Mesenchymal stem cell (in vitro differentiated cells and primary cell): ENCODE measurements around the gene PNLIPRP3.

Source experiments
- DNase-seq: peaks from one replicate; pipeline ENCODE4 v3.0.0-alpha.2; 2013
- H2AFZ ChIP-seq: one replicate; pipeline ENCODE4 v1.6.1; 2013; ENCODE audit warnings: low read depth, mild to moderate bottlenecking, control low read depth, inconsistent platforms, low read length, moderate library complexity
- H2AK5ac ChIP-seq: 2 replicates; pipeline ENCODE4 v1.6.1; 2013; ENCODE audit warnings: low read length, moderate library complexity, mild to moderate bottlenecking, inconsistent platforms; ENCODE audit not compliant: severe bottlenecking
- H2BK120ac ChIP-seq: one replicate; pipeline ENCODE4 v1.6.1; 2013; ENCODE audit warnings: low read depth, mild to moderate bottlenecking, inconsistent platforms, low read length, moderate library complexity
- H2BK12ac ChIP-seq, 2 experiments: one replicate each; pipeline ENCODE4 v1.6.1; 2013; ENCODE audit warnings: inconsistent platforms in 2 of 2, low read length in 2 of 2, mild to moderate bottlenecking in 2 of 2, moderate library complexity in 2 of 2, control low read depth in 1 of 2
- H2BK15ac ChIP-seq: one replicate; pipeline ENCODE4 v1.6.1; 2013; ENCODE audit warnings: mild to moderate bottlenecking, low read depth, inconsistent platforms; ENCODE audit not compliant: poor library complexity, severe bottlenecking
- H2BK5ac ChIP-seq: 2 replicates; pipeline ENCODE4 v1.6.1; 2013; ENCODE audit warnings: low read depth, mild to moderate bottlenecking, low read length, control low read depth, inconsistent platforms; ENCODE audit not compliant: poor library complexity, severe bottlenecking
- H3K14ac ChIP-seq, 2 experiments: one replicate each; pipeline ENCODE4 v1.6.1; 2013; ENCODE audit warnings: inconsistent platforms in 2 of 2, low read length in 2 of 2, control low read depth in 1 of 2, mild to moderate bottlenecking in 1 of 2, moderate library complexity in 1 of 2
- H3K18ac ChIP-seq, 2 experiments: one replicate each; pipeline ENCODE4 v1.6.1; 2013; ENCODE audit warnings: inconsistent platforms in 2 of 2, low read length in 2 of 2, control low read depth in 1 of 2, low read depth in 1 of 2, mild to moderate bottlenecking in 1 of 2
- H3K23ac ChIP-seq, 2 experiments: one replicate each; pipeline ENCODE4 v1.6.1; 2013; ENCODE audit warnings: inconsistent platforms in 2 of 2, low read length in 2 of 2, mild to moderate bottlenecking in 2 of 2, moderate library complexity in 2 of 2, control low read depth in 1 of 2
- H3K27ac ChIP-seq: 2 replicates; pipeline ENCODE4 v1.5.1; 2013; ENCODE audit warnings: mild to moderate bottlenecking, moderate library complexity, low read length, control low read depth, inconsistent platforms; ENCODE audit not compliant: poor library complexity, severe bottlenecking
- H3K27me3 ChIP-seq, 2 experiments: 2 replicates each; pipeline versions ENCODE4 v1.6.1 to v1.7.0; 2013; ENCODE audit warnings: low read length in 2 of 2, mild to moderate bottlenecking in 2 of 2, moderate library complexity in 2 of 2, control low read depth in 1 of 2, inconsistent platforms in 1 of 2; ENCODE audit not compliant: control insufficient read depth in 1 of 2, insufficient read depth in 1 of 2
- H3K36me3 ChIP-seq, 2 experiments: 2 replicates each; pipeline versions ENCODE4 v1.6.1 to v1.7.0; 2013; ENCODE audit warnings: low read length in 2 of 2, control low read depth in 1 of 2, inconsistent platforms in 1 of 2, low read depth in 1 of 2, mild to moderate bottlenecking in 1 of 2; ENCODE audit not compliant: insufficient read depth in 2 of 2, control insufficient read depth in 1 of 2
- H3K4ac ChIP-seq, 2 experiments: one replicate each; pipeline ENCODE4 v1.6.1; 2013; ENCODE audit warnings: inconsistent platforms in 2 of 2, low read length in 2 of 2, mild to moderate bottlenecking in 2 of 2, moderate library complexity in 2 of 2, control low read depth in 1 of 2, low read depth in 1 of 2
- H3K4me1 ChIP-seq: 2 replicates; pipeline ENCODE4 v1.6.1; 2013; ENCODE audit warnings: low read depth, low read length, control low read depth; ENCODE audit not compliant: control insufficient read depth, insufficient read depth
- H3K4me2 ChIP-seq: 2 replicates; pipeline ENCODE4 v1.6.1; 2013; ENCODE audit warnings: low read length, mild to moderate bottlenecking, inconsistent platforms; ENCODE audit not compliant: poor library complexity, severe bottlenecking
- H3K4me3 ChIP-seq, 2 experiments: 2 replicates each; pipeline versions ENCODE4 v1.5.1 to v1.7.0; 2013; ENCODE audit warnings: low read length in 2 of 2, mild to moderate bottlenecking in 2 of 2, control low read depth in 1 of 2, low read depth in 1 of 2; ENCODE audit not compliant: insufficient read depth in 1 of 2
- H3K79me1 ChIP-seq: replicated peaks from 2 replicates; pipeline ENCODE4 v1.6.1; 2013; ENCODE audit warnings: mild to moderate bottlenecking, control low read depth, low read length, inconsistent platforms; ENCODE audit not compliant: poor library complexity, severe bottlenecking
- H3K9ac ChIP-seq: 2 replicates; pipeline ENCODE4 v1.7.0; 2013; ENCODE audit warnings: mild to moderate bottlenecking, low read length, moderate library complexity
- H3K9me3 ChIP-seq: 2 replicates; pipeline ENCODE4 v1.7.0; 2013; ENCODE audit warnings: mild to moderate bottlenecking, low read length; ENCODE audit not compliant: control insufficient read depth
- H4K8ac ChIP-seq: one replicate; pipeline ENCODE4 v1.6.1; 2013; ENCODE audit warnings: inconsistent platforms, mild to moderate bottlenecking, low read length, moderate library complexity
- H4K91ac ChIP-seq: one replicate; pipeline ENCODE4 v1.6.1; 2013; ENCODE audit warnings: mild to moderate bottlenecking, low read length, inconsistent platforms
- WGBS: methylation state at CpG from one replicate; pipeline ENCODE4 v1.1.7; 2013; ENCODE audit warnings: mixed read lengths; 5-methylcytosine and 5-hydroxymethylcytosine counted together

Gene PNLIPRP3

GRCh38 chr10:116472891-116473290 lies 45.2 kb downstream of the PNLIPRP3 start:
- no peak overlapping the region for H2AFZ ChIP-seq
- no peak overlapping the region for H4K91ac ChIP-seq
- no peak overlapping the region for H3K18ac ChIP-seq
- no peaks in the 10 kb centered on the region for H3K36me3 ChIP-seq
- no peaks in the 10 kb centered on the region for H3K79me1 ChIP-seq
- no peak overlapping the region for H4K8ac ChIP-seq
- H3K4me2 ChIP-seq, result no peak overlapping the region
- DNase-seq, result no peak
- H2BK120ac ChIP-seq, result no peak overlapping the region
- H2BK15ac ChIP-seq, result no peak overlapping the region
- 58% methylated on average over 4 of the region's 4 CpGs for WGBS
- H3K27ac ChIP-seq, result no peak overlapping the region
- H3K9me3 ChIP-seq, result no peaks in the 10 kb centered on the region
- no peak overlapping the region for H3K4me3 ChIP-seq
- no peak overlapping the region for H3K4ac ChIP-seq
- no peak overlapping the region for H3K14ac ChIP-seq
- peak overlapping the region; percentile 48 for H3K9ac ChIP-seq
- H3K27me3 ChIP-seq, result no peaks in the 10 kb centered on the region
- no peak overlapping the region for H3K23ac ChIP-seq
- H2AK5ac ChIP-seq, result no peak overlapping the region
- no peak overlapping the region for H2BK12ac ChIP-seq
- H3K4me1 ChIP-seq, result no peaks in the 10 kb centered on the region
- H2BK5ac ChIP-seq, result no peak overlapping the region

GRCh38 chr10:116475866-116476265 lies 48.2 kb downstream of the PNLIPRP3 start:
- no peak overlapping the region for H3K18ac ChIP-seq
- no peak overlapping the region for H2AK5ac ChIP-seq
- H3K4ac ChIP-seq, result no peak overlapping the region
- no peak overlapping the region for H4K8ac ChIP-seq
- no peak overlapping the region for H3K14ac ChIP-seq
- H2BK15ac ChIP-seq, result no peak overlapping the region
- no peaks in the 10 kb centered on the region for H3K79me1 ChIP-seq
- no peak overlapping the region for H3K23ac ChIP-seq
- H2BK5ac ChIP-seq, result no peak overlapping the region
- H3K4me2 ChIP-seq, result no peak overlapping the region
- no peaks in the 10 kb centered on the region for H3K9me3 ChIP-seq
- no peak for DNase-seq
- no peak overlapping the region for H2BK12ac ChIP-seq
- no peak overlapping the region for H3K27ac ChIP-seq
- WGBS, result 63% methylated on average over 2 of the region's 4 CpGs
- H3K4me1 ChIP-seq, result no peaks in the 10 kb centered on the region
- no peak overlapping the region for H2BK120ac ChIP-seq
- H3K27me3 ChIP-seq, result no peaks in the 10 kb centered on the region
- no peak overlapping the region for H3K4me3 ChIP-seq
- no peaks in the 10 kb centered on the region for H3K36me3 ChIP-seq
- H4K91ac ChIP-seq, result no peak overlapping the region
- no peak overlapping the region for H2AFZ ChIP-seq
- H3K9ac ChIP-seq, result no peak overlapping the region

- no peaks in the 10 kb centered on the region for H3K27me3 ChIP-seq
- H3K27ac ChIP-seq, result no peak overlapping the region
- DNase-seq, result no peak
- H3K9ac ChIP-seq, result no peak overlapping the region
- no peak overlapping the region for H4K91ac ChIP-seq
- H2BK120ac ChIP-seq, result no peak overlapping the region
- H3K4me2 ChIP-seq, result no peak overlapping the region
- H2BK15ac ChIP-seq, result no peak overlapping the region
- H3K14ac ChIP-seq, result no peak overlapping the region
- no peak overlapping the region for H3K18ac ChIP-seq
- H3K36me3 ChIP-seq, result no peaks in the 10 kb centered on the region
- H2BK5ac ChIP-seq, result no peak overlapping the region
- H2AK5ac ChIP-seq, result no peak overlapping the region
- 87% methylated on average over 3 of the region's 4 CpGs for WGBS
- no peaks in the 10 kb centered on the region for H3K9me3 ChIP-seq
- no peak overlapping the region for H2AFZ ChIP-seq
- no peak overlapping the region for H3K4ac ChIP-seq
- no peaks in the 10 kb centered on the region for H3K79me1 ChIP-seq
- no peak overlapping the region for H4K8ac ChIP-seq
- H3K4me1 ChIP-seq, result no peaks in the 10 kb centered on the region
- H3K4me3 ChIP-seq, result no peak overlapping the region
- H3K23ac ChIP-seq, result no peak overlapping the region
- no peak overlapping the region for H2BK12ac ChIP-seq
Observed at GRCh38 chr10:116476461-116476860, 48.8 kb downstream of the PNLIPRP3 start.

- 60% methylated on average over 7 of the region's 12 CpGs for WGBS
- Histone ChIP-seq H3K18ac (no peak overlapping the region), H3K27me3 (no peaks in the 10 kb centered on the region), H3K79me1 (no peaks in the 10 kb centered on the region), H3K36me3 (no peaks in the 10 kb centered on the region), H2AK5ac (no peak overlapping the region), H3K4me2 (no peak overlapping the region), H3K9me3 (no peaks in the 10 kb centered on the region), H4K8ac (no peak overlapping the region), H2AFZ (no peak overlapping the region), H2BK120ac (no peak overlapping the region), H2BK15ac (no peak overlapping the region), H3K27ac (no peak overlapping the region), H2BK12ac (no peak overlapping the region), H3K4ac (no peak overlapping the region), H3K23ac (no peak overlapping the region), H3K4me3 (no peak overlapping the region), H4K91ac (no peak overlapping the region), H2BK5ac (no peak overlapping the region), H3K14ac (no peak overlapping the region), H3K4me1 (no peaks in the 10 kb centered on the region), H3K9ac (no peak overlapping the region)
- no peak for DNase-seq
Observed at GRCh38 chr10:116477986-116478664, 50.5 kb downstream of the PNLIPRP3 start.
